ENCODE measurements around the gene PTPRU. TPM values are rescaled to one million over a fixed set of nuclear protein-coding genes. Genes with fewer than 3 reads are reported as not detected.

PTPRU gene
- total and polyA plus RNA-seq, 2 of the 8 experiments (the other 6 are each of a cell fraction or from before 2014, with no cell fraction given) = 33.8 to 41.8 TPM

- no peak overlapping the region for H4K91ac ChIP-seq (replicated peaks; ENCODE audit: insufficient read length, low read length)
- H3K79me1 ChIP-seq (ENCODE audit: low read depth, low read length) = no peaks in the 10 kb centered on the region
- TF ChIP-seq GABPA (IDR thresholded peaks at IDR 0.05; ENCODE audit: borderline replicate concordance, insufficient read depth, low read length) = no peak
- no peak for TF ChIP-seq TCF12 (IDR thresholded peaks at IDR 0.05; ENCODE audit: low read depth, low read length)
- TF ChIP-seq HDAC6 (IDR thresholded peaks at IDR 0.05; ENCODE audit: low read depth, low read length) = no peak
- TF ChIP-seq NRF1 (IDR thresholded peaks at IDR 0.05; ENCODE audit: low read depth, low read length) = no peak
- TF ChIP-seq EGR1 (IDR thresholded peaks at IDR 0.05; ENCODE audit: borderline replicate concordance, low read depth, low read length) = no peak
- no peak for TF ChIP-seq CTBP2 (IDR thresholded peaks at IDR 0.05; ENCODE audit: borderline replicate concordance, insufficient read depth, insufficient read length, low read length)
- TF ChIP-seq SIRT6 (IDR thresholded peaks at IDR 0.05; ENCODE audit: low read length) = no peak
- TF ChIP-seq SP4 (IDR thresholded peaks at IDR 0.05; ENCODE audit: low read length) = no peak
- TF ChIP-seq SAP30 (IDR thresholded peaks at IDR 0.05; ENCODE audit: insufficient read depth, insufficient replicate concordance, low read length) = no peak
- TF ChIP-seq TAF1 (IDR thresholded peaks at IDR 0.05; ENCODE audit: low read depth, low read length) = no peak
- TF ChIP-seq ZNF274 (IDR thresholded peaks at IDR 0.05; ENCODE audit: borderline replicate concordance, extremely low read depth, low read length) = no peak
- TF ChIP-seq TAF7 (optimal IDR thresholded peaks at IDR 0.05; ENCODE audit: borderline replicate concordance, low read depth, low read length) = no peak
- TF ChIP-seq ASH2L (IDR thresholded peaks at IDR 0.05; ENCODE audit: low read length) = no peak
- no peak overlapping the region for H2BK15ac ChIP-seq (ENCODE audit: low read length)
- H3K9me3 ChIP-seq (ENCODE audit: insufficient read depth in 2 of 2, low read depth in 1 of 2, low read length in 1 of 2) = no peaks in the 10 kb centered on the region
- no peak overlapping the region for H3K4me3 ChIP-seq (ENCODE audit: extremely low read depth in 1 of 4, insufficient read depth in 2 of 4, low read depth in 3 of 4, low read length in 4 of 4)
- H3K4me2 ChIP-seq (ENCODE audit: insufficient read depth in 1 of 2, low read depth in 2 of 2, low read length in 2 of 2) = no peak overlapping the region
- H3K4me1 ChIP-seq (replicated peaks in 1 of 4; ENCODE audit: control insufficient read depth in 3 of 4, insufficient read depth in 4 of 4, low read length in 3 of 4) = no peaks in the 10 kb centered on the region
- no peaks in the 10 kb centered on the region; the same call in 1 of the 2 replicates for H3K23me2 ChIP-seq (ENCODE audit: low read depth, low read length)
- H3K56ac ChIP-seq (replicated peaks; ENCODE audit: insufficient read length, low read depth, low read length) = no peak overlapping the region
- no peak overlapping the region for H3K14ac ChIP-seq (ENCODE audit: insufficient read length)
- H3K27ac ChIP-seq (ENCODE audit: low read depth, low read length) = no peak overlapping the region
- H2BK20ac ChIP-seq (ENCODE audit: low read length) = no peak overlapping the region
- DNase-seq (ENCODE audit: low read depth in 1 of 2, low spot score in 2 of 2) = no peak
- ChIA-PET POLR2A (ENCODE audit: partially characterized antibody) (no interaction called here), CTCF (ENCODE audit: partially characterized antibody) (no interaction called here)
- no peaks in the 10 kb centered on the region for H3K27me3 ChIP-seq (replicated peaks in 1 of 4; ENCODE audit: control insufficient read depth in 3 of 4, extremely low read depth in 1 of 4, insufficient read depth in 3 of 4, low read length in 3 of 4)
- H3K18ac ChIP-seq (ENCODE audit: extremely low read depth, low read length) = no peak overlapping the region
- H4K5ac ChIP-seq (ENCODE audit: insufficient read length, low read depth, low read length) = no peak overlapping the region
- H2BK120ac ChIP-seq (replicated peaks; ENCODE audit: low read depth, low read length) = no peak overlapping the region
- no peak overlapping the region for H2BK12ac ChIP-seq (ENCODE audit: low read depth, low read length)
- no peaks in the 10 kb centered on the region for H4K20me1 ChIP-seq (replicated peaks in 1 of 2; ENCODE audit: control insufficient read depth in 1 of 2, insufficient read depth in 2 of 2, low read length in 2 of 2)
- H2AFZ ChIP-seq (ENCODE audit: low read length) = no peak overlapping the region
- no peak overlapping the region for H2AK5ac ChIP-seq (ENCODE audit: low read depth, low read length)
- no peak overlapping the region for H3K4ac ChIP-seq (replicated peaks; ENCODE audit: insufficient read length, low read depth, low read length)
- H3K36me3 ChIP-seq (ENCODE audit: control insufficient read depth in 2 of 4, insufficient read depth in 4 of 4, low read length in 3 of 4) = peaks cover 0 to 4% (median 0%) of the 10 kb centered on the region in 4 experiments; a peak in 2 of 8 replicates
- no peak overlapping the region for H4K8ac ChIP-seq (ENCODE audit: extremely low read depth, insufficient read depth, low read length)
- no peak for FAIRE-seq
- H3K23ac ChIP-seq (ENCODE audit: insufficient read length) = no peak overlapping the region
- 93% methylated on average over 10 of the region's 10 CpGs; no CpG with 5 or more reads in 1 of the 2 experiments for WGBS, 2 experiments (ENCODE audit: extremely low coverage in 1 of 2, insufficient coverage in 1 of 2, insufficient read length in 1 of 2, insufficient replicate concordance in 2 of 2, low coverage in 1 of 2, low lambda C conversion rate in 2 of 2, missing lambda C conversion rate in 1 of 2)
- H3K9ac ChIP-seq (replicated peaks in 1 of 4; ENCODE audit: extremely low read depth in 1 of 4, low read depth in 3 of 4, low read length in 3 of 4) = no peak overlapping the region
- H2BK5ac ChIP-seq (ENCODE audit: low read depth, low read length) = no peak overlapping the region
- H3K79me2 ChIP-seq (ENCODE audit: control insufficient read depth in 1 of 2, insufficient read depth in 2 of 2, low read length in 2 of 2) = no peaks in the 10 kb centered on the region
Observed at GRCh38 chr1:29306471-29307140, 70.3 kb downstream of the PTPRU start.

All from H1 (cell line).